ENCODE data around the gene SMOC2.

DNA sequence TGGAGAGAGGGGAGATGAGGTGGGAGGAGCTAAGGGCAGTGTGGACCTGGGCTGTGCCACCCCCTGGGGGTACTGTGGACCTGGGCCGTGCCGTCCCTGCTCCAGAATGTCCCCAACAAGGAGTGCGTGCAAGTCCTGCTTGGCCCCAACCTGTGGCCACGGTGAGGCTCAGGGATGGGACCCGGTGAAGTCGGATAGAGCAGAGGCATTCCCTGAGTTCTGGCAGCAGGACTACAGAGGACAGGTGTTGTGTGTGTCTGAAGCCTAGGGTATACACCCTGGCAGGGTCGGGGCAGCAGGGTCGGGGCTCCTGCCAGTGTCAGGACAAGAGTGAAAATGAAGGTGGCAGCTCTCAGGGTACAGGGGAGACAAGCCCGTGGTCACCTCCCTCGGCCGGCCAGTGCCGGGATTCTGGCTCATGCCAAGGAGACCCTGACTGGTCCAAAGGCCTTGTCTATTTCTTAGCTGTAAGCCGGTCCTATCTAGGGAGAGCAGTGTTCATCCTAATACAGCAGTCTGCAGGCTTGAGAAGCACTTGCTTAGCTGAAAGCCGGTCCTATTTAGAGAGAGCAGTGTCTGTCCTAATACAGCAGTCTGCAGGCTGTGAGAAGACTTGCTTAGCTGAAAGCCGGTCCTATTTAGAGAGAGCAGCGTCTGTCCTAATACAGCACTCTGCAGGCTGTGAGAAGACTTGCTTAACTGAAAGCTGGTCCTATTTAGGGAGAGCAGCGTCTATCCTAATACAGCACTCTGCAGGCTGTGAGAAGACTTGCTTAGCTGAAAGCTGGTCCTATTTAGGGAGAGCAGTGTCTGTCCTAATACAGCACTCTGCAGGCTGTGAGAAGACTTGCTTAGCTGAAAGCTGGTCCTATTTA is 95.9 kb downstream of the SMOC2 start:
- TF ChIP-seq, protein P1, sequence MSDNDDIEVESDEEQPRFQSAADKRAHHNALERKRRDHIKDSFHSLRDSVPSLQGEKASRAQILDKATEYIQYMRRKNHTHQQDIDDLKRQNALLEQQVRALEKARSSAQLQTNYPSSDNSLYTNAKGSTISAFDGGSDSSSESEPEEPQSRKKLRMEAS (IDR thresholded peaks at IDR 0.05) = no peak
- TF ChIP-seq, protein P2, sequence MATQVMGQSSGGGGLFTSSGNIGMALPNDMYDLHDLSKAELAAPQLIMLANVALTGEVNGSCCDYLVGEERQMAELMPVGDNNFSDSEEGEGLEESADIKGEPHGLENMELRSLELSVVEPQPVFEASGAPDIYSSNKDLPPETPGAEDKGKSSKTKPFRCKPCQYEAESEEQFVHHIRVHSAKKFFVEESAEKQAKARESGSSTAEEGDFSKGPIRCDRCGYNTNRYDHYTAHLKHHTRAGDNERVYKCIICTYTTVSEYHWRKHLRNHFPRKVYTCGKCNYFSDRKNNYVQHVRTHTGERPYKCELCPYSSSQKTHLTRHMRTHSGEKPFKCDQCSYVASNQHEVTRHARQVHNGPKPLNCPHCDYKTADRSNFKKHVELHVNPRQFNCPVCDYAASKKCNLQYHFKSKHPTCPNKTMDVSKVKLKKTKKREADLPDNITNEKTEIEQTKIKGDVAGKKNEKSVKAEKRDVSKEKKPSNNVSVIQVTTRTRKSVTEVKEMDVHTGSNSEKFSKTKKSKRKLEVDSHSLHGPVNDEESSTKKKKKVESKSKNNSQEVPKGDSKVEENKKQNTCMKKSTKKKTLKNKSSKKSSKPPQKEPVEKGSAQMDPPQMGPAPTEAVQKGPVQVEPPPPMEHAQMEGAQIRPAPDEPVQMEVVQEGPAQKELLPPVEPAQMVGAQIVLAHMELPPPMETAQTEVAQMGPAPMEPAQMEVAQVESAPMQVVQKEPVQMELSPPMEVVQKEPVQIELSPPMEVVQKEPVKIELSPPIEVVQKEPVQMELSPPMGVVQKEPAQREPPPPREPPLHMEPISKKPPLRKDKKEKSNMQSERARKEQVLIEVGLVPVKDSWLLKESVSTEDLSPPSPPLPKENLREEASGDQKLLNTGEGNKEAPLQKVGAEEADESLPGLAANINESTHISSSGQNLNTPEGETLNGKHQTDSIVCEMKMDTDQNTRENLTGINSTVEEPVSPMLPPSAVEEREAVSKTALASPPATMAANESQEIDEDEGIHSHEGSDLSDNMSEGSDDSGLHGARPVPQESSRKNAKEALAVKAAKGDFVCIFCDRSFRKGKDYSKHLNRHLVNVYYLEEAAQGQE (IDR thresholded peaks at IDR 0.05; ENCODE audit: low read depth) = no peak
- TF ChIP-seq EP300 (IDR thresholded peaks at IDR 0.05; ENCODE audit: borderline replicate concordance) (no peak), RAD21 (IDR thresholded peaks at IDR 0.05; ENCODE audit: low read depth) (no peak), CEBPB (IDR thresholded peaks at IDR 0.05) (no peak)
